ENCODE results near the gene TROAP.

TROAP gene

DNA sequence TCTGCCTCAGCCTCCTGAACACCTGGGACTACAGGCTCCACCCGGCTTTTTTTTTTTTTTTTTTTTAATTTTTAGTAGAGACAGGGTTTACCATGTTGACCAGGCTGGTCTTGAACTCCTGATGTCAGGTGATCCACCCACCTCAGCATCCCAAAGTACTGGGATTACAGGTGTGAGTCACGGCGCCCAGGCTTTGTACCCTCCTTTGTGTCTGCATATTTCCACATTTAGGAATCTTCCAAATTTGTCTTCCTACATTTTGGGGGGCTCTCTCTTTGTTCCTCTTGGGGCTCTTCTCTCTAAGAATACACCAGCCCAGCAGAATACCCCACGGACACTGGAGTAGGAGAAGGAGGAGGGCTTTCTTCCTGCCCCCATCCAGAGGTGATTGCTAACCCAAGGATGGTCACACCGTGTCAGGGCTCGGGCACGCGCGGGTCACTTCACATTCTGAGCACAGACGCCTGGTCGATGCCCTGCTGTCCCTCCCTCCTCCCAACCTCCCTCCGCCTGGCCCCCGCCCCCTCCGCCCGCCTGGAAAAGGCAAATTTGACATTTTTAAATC, 21.5 kb downstream of the TROAP start:
- DNase-seq (ENCODE audit: low spot score), result no peak

DNA sequence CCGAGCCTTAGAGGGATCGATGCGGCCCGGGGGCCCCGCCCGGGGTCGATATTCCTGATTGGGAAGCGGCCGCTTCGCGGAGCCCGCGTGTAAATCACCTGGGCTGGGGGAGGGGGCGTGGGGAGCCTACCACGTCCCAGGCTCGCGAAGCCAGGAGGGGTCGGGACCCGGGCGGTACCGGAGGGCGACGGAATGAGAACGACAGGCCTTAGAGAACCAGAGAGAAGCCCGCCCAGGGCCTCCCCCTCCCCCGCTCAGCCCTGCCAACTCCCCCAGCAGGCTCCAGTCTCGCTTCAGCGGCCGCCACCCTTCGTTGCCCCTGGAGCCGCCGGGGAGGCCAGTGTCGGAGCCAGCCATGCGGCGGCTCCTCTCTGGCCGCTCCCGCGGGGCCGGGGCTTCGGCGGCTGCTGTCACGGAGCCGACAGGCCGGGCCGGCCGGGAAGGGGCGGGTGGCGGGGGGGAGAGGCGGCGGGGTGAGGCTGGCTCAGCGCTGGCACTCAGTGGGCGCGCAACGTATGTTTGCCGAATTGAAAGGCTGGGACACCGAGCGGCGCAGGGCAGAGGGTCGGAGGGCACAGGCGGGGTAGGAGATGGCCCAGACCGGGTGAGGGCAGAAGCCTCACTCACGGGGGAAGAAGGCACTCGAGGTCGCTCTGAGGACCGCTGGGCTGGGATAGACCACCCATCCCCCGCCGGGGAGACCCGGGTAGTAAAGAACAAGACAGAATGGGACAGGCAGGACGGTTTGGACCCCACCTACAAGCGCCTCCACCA, 22.2 kb downstream of the TROAP start:
- DNase-seq (ENCODE audit: low spot score), result peak; percentile 80

DNA sequence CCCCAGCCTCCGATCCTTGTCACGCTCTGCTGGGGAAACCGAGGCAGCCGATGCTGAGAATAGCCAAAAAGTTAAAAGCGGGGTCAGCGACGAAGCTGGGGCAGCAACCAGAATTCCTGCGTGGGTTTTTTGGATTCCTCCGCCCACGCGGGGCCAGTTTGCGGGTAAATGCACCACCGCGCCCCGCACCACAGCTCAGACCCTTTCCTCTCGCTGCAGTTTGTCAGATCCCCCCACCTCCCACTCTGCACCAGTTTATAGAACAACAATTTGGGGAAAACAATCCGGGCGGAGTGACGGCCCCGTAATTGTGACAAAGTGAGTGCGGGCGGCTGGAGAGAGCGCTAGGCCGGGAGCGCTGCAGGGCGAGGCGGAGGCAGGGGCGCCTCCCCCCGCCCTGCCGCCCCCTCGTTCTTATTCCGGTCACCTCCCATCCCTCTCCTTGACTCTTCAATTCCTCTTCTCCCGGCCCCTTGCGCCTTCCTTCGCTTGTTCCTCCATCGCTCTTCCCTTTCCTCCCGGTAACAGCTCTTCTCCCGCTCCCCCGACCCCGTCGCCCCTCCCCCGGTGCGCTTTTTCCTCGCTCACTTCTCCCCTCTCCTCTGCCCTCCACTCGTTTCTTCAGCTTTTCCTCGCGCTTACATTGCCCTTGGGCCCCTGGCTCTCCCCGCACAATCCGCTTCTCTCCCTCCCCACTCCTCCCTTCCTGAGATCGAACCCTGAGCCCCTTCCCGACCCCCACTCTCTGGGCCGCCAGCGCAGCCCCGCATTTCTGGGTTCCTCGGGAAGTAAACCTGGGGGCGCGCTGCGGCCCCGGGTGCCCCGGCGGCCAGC, 23.0 kb downstream of the TROAP start:
- DNase-seq (ENCODE audit: low spot score), result no peak

DNA sequence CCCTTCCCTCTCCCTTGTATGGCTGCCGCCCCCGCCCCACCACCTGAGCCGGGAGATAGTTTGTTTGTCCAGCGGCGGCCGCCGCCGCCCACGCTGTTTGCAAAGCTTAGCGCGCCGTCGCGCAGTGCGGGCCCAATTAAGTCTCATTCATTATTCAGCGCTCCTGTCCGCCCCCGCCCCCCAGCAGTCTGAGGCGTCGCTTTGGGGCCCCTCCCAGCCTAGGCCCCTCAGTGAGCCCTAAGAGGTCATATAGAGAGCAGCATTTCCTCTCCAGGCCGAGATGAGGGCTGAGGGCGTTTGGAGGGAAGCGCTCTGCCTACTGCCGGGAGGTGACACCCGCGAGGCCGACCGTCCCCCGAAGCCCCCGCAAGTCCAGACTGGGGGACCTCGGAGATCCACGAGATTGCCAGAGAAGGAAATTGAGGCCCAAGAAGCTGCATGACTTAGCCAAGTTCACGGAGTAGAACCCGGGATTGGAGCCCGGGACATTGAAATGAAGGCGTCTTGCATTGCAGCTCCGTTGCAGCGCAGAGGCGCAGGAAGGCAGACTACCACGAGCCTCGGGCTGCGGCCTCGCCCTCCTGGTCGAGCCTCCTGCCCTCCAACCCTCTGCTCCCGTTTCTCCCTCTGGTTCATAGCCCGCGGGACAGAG, 23.7 kb downstream of the TROAP start, which contains the start of gene DNAJC22:
Gene DNAJC22, plus strand, starts transcription at position 230 of the 652 bp plus-strand sequence. CDS start 1,985 bp downstream, outside the sequence.
- no peak for DNase-seq (ENCODE audit: low spot score)

DNA sequence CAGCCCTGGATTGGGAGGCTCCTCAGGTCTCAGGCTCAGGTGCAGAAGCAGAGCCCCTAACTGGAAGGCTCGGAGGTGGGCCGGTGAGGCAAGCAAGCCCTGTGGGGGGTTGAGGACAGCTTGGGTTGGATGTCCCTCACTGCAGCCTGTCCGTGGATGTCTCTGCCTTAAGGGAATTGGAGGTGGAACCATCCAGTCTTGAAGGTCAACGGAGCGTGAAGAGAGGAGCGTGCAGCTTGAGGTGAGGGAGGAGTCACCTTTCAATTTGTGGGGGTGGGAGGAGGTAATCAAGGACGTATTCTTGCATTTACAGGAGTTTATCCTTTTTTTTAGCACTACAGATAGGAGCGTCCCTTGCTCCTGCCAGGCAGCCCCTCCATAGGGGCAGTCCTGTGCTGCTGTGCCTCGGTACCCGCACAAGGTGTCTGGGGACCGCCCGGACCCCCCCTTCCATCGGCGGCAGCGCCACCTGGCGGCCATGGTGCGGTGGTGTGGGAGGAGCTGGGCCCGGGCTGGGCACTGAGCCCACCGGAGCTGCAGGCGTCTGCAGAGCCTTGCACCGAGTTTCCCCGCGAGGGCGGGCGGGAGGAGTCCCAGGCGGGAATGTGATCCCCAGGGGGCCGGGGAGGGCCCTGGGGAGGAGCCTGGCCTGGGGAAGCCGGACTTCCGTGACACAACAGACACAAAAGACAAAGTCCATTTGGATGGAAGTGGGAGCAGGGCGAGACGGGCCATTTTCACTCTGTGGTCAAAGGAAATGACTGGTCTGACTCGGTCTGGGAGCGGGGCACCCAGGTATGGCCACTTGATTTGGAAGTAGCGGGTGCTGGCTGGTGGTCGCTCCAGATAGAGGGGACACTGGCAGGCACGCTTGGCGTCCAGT, 24.5 kb downstream of the TROAP start:
- peak; percentile 89 for DNase-seq (ENCODE audit: low spot score)

DNA sequence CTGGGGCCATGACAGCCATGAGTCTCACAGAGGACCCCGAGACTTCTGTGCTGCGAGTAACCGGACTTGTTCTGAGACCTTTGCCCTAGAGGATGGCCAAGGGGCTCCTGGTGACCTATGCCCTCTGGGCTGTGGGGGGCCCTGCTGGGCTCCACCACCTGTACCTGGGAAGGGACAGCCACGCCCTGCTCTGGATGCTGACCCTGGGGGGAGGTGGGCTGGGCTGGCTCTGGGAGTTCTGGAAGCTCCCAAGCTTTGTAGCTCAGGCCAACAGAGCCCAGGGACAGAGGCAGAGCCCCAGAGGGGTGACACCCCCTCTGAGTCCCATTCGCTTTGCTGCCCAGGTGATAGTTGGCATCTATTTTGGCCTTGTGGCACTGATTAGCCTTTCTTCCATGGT, 25.7 kb downstream of the TROAP start:
- no peak for DNase-seq (ENCODE audit: low spot score)

DNA sequence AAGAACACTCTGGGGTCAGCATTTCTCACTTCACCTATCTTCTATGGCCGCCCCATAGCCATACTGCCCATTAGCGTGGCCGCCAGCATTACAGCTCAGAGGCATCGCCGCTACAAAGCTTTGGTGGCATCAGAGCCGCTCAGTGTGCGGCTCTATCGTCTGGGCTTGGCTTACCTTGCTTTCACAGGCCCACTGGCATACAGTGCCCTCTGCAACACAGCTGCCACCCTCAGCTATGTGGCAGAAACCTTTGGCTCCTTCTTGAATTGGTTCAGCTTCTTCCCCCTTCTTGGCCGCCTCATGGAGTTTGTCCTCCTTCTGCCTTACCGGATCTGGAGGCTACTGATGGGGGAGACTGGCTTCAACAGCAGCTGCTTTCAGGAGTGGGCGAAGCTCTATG, 26.2 kb downstream of the TROAP start:
- no peak for DNase-seq (ENCODE audit: low spot score)

DNA sequence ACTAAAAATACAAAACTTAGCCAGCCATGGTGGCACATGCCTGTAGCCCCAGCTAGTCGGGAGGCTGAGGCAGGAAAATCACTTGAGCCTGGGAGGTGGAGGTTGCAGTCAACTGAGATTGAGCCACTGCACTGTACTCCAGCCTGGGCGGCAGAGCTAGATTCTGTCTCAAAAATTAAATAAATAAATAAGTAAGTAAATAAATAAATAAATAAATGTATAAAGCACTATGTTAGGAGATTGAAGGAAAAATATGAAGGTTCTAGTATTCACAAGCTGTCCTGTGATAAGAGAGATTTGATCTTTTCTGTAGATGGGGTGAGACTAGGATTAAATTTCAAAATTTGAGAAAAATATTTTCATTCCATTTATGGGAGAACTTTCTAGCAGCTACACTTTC, 29.3 kb downstream of the TROAP start:
- no peak for DNase-seq (ENCODE audit: low spot score)

DNA sequence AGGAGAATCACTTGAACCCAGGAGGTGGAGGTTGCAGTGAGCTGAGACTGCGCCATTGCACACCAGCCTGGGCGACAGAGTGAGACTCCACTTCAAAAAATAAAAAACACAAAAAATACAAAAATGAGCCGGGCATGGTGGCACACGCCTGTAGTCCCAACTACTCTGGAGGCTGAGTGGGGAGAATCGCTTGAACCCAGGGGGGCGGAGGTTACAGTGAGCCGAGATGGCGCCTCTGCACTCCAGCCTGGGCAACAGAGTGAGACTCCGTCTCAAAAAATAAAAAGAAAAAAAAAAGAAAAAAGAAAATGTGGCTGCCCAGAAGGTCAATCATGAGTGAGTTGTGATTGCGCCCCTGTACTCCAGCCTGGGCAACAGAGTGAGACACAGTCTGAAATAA, 32.9 kb downstream of the TROAP start:
- DNase-seq (ENCODE audit: low spot score), result no peak

DNA sequence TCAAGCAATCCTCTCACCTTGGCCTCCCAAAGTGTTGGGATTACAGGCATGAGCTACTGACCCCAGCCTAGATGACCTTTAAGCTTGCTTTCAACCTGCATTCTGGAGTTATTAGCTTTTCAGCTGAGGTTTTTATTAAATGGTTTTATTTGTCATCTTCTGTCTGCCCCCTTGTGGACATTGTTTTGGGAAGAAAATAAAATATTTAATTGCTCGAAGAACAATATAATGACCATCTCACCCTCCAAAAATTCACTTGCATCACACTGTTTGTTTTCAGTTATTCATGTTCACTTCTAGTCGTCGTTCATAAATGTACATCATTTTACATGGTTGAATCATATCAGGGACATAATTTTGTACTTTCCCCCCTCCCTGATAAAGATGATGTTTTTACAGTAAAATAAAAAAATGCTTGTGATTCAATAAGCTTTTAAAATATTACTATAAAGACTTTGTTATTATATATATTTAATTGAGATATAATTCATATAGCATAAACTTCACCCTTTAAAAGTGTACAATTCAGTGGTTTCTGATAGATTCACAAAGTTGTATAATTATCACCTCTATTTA, 34.1 kb downstream of the TROAP start:
- peak; percentile 48 for DNase-seq (ENCODE audit: low spot score)

DNA sequence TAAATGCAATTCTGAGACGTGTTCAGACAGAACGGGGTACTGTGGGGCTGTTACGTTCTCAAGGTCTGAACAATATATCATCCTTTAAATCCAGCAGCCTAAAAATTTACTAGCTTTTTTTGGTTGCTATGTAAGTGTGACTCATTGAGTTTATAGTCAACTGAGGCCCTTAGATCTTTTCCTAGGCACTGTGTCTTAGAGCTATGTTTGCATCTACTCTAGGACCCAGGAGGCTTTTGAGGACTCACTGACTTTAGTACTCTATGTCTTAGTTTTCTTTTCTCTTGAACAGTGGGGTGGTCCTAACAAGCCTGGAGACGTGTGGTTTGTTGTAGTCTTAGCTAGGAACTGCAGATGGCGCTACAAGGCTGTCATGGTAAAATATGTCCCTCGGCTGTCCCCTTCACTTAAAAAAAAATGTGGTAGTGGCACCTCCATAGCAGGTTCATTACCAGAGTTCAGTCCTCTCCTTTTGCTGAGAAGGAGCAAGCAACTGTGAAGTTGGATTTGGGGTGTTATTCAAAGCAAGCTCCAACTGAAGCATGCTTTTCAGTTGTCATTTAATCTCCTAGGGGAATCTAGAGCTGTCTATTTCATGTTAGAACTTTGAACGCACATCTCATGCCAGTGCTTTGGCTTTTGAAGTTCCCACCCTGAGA, 35.6 kb downstream of the TROAP start:
- DNase-seq (ENCODE audit: low spot score), result peak; percentile 65

DNA sequence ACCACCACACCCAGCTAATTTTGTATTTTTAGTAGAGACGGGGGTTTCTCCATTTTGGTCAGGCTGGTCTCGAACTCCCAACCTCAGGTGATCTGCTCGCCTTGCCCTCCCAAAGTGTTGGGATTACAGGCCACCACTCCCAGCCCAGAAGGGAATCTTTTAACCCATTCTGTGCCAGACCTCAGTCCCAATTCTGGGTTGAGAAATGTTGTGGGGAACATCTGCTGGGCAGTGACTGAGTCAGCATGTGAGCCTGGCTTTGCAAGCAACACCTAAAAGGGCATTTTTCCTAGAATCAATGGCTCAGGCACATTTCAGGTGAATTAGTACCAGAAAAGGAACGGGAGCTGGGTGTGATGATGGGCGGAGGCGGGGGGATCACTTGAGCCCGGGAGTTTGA, 36.6 kb downstream of the TROAP start:
- no peak for DNase-seq (ENCODE audit: low spot score)

DNA sequence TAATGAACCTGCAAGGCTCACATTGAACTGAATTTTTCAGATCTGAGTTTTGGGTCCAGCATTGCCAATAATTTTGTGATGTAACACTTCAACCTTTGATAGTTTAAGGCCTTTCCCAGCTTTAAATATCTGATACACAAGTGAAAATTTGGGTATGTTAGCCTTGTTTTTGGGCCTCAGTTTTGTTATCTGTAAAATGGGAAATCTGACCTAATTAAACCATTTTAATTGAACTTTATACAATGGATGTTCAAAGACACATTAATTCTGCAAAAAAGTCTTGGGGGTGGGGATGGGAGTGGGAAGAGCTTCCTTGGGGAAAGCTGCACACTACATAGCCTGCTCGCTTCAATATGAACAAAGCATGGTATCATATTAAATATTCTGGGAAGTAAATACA, 39.0 kb downstream of the TROAP start:
- DNase-seq (ENCODE audit: low spot score), result no peak

DNA sequence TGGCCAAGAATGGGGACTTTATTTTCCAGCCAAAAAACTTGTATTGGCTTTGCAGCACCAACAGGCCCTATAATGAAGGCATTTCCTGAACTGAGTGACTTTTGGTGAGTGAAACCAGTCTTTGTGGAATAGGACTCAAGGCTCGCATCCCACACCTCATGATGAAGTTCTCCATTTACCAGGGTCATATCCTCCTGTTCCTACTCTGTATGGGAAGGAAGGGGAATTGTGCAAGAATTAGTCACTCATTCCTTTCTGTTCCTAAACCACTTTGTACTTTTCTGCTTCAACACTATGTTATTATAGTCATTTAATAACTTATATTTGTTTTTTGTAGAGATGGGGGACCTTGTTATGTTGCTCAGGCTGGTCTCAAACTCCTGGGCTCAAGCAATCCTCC, 41.9 kb downstream of the TROAP start:
- DNase-seq (ENCODE audit: low spot score), result peak; percentile 44

DNA sequence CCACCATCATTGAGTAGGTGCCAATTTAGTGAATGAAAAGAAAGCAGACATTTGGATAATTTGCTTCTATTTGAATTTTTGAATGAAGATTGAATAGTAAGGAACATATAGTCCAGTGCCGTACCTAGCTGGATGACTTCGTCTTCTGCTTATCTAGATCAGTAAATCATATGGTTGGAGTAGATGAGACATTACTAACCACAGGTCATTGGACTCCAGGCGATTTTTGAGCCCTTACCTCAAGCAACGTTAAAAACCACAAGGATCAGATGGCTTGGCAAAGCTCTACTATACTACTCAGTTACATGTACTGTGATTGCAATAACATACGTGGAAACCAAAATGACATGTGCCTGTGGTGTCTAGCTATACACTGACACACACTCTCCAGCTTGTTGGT, 42.5 kb downstream of the TROAP start:
- DNase-seq (ENCODE audit: low spot score), result peak; percentile 57

DNA sequence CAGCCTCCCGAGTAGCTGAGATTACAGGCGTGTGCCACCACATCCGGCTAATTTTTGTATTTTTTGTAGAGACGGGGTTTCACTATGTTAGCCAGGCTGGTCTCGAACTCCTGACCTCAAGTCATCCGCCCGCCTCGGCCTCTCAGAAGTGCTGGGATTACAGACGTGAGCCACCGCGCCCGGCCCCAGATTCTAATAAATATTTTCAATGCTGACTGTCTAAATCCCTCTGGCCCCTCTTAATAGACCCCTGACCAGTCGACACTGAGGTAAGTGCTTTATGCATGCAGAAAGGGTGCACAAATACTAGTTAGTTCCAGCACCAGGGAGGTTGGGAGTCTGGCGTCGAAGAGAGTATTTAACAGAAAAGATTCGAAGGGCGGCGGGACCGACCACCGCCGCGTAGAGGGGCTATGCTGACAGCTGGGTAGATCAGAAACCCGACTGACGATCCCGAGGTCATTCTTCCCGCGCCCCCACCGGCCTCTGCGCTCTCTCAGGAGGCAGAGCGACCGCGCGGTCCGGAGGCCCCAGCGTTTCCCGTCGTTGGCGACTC, 43.1 kb downstream of the TROAP start:
- DNase-seq (ENCODE audit: low spot score), result no peak

DNA sequence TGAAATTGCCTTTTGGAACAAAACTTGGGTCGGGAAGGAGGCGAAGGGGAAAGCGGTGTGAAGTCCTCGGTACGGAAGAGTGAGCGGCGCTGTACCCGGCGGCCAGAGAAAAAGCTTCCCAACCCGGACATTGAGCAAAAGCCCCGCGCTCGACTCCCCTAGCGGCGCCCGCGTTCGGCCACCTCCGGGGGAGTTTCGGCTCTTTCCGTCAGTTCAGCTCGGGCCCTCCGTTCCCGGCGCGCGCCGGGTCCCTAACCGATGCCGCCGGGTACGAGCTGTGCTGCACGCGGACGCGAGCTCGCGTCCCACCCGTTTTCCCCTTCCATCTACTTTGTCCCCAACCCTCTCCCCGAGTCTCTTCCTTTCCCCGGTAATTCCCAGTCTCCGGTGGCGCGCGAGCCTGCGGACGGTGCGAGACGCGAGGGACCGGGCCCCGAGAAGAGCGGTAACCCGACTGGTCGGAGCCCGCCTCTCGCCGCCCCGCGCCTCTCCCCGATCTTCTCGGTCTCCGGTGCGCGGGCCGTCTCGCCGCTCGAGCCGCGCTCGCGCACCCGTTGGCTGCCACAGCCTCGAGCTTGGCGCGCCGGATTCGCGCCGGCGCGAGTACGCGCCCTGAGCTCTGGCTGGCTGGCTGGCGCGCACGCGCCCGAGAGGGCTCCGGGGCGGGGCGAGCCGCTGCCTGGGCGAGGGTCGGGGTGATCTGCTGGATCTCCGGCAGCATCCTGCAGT, 43.8 kb downstream of the TROAP start:
- DNase-seq (ENCODE audit: low spot score), result peak; percentile 94

DNA sequence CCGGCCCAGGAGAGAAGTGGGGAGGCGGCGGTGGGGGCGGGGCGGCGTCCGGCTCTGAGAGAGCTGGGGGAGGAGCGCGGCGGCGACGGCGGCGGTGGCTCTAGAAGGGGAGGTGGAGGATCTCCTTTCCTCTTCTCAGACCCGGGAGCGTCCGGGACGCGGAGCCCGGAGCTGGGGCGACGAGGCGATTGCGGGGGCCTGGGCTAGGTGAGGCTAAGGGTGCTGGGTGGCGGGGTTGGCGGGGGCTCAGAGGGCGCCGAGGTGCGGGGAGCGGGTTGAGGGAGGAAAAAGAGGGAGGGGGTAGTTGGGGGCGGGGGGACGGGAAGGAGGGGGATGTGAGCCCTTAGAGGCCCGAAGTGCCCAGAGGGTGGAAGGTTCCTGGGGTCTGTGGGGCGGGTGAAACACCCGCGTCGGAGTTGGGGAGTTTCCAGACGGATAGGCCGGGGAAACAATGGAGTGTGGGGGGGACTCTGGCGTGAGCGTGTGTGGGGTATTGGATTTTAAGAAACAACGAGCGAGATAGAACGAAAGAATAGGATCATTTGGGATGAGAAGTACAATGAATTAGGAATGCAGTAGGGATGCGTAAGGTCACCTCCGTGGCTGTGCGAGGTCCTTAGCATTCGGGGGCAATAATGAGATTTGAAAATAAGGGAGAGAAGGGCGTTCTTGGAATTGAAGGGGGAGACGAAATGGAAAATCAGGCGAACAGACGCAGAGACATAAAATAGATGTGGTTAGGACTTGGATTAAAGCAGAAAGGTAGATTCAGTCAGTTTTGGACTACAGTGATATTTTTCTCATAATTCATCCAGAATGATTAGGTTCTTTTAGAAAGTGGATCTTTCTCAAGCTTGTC, 44.6 kb downstream of the TROAP start, which contains the start of gene SPATS2:
Gene SPATS2, plus strand, starts transcription at position 82 of the 859 bp plus-strand sequence. CDS start 93,551 bp downstream, outside the sequence.
- DNase-seq (ENCODE audit: low spot score), result no peak
